GM21825 (cell line): ENCODE data around the gene INHBC.
"Not testable (repeated sequence)": the region's sequence is repeated elsewhere in the genome, so short reads cannot be mapped to it uniquely, and the experiment has no call there.

Source experiments
- ATAC-seq: cut with Tn5 transposase; IDR thresholded peaks from one replicate; pipeline ENCODE4 v1.9.1; 2021; ENCODE audit warnings: mild to moderate bottlenecking, moderate library complexity; ENCODE audit not compliant: unreplicated experiment

Gene INHBC, protein sequence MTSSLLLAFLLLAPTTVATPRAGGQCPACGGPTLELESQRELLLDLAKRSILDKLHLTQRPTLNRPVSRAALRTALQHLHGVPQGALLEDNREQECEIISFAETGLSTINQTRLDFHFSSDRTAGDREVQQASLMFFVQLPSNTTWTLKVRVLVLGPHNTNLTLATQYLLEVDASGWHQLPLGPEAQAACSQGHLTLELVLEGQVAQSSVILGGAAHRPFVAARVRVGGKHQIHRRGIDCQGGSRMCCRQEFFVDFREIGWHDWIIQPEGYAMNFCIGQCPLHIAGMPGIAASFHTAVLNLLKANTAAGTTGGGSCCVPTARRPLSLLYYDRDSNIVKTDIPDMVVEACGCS

DNA sequence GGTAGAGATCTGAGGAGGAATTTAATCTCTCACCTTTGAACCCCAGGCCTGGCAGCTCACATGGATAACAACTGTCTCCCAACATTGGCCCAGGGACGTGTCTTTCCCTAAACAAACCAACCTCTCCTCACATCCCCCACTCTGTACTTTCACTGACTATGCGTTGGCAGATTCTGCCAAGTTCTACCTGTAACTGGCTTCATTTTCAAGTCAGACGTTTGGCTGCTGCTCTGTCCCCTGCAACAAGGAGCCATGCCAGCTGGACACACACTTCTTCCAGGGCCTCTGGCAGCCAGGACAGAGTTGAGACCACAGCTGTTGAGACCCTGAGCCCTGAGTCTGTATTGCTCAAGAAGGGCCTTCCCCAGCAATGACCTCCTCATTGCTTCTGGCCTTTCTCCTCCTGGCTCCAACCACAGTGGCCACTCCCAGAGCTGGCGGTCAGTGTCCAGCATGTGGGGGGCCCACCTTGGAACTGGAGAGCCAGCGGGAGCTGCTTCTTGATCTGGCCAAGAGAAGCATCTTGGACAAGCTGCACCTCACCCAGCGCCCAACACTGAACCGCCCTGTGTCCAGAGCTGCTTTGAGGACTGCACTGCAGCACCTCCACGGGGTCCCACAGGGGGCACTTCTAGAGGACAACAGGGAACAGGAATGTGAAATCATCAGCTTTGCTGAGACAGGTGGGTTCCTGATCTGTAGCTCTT lies at the start of gene INHBC:
Gene INHBC, plus strand, starts transcription at position 268 of the 707 bp plus-strand sequence. Its CDS starts 103 bp downstream, at position 371.
- no peak for ATAC-seq

DNA sequence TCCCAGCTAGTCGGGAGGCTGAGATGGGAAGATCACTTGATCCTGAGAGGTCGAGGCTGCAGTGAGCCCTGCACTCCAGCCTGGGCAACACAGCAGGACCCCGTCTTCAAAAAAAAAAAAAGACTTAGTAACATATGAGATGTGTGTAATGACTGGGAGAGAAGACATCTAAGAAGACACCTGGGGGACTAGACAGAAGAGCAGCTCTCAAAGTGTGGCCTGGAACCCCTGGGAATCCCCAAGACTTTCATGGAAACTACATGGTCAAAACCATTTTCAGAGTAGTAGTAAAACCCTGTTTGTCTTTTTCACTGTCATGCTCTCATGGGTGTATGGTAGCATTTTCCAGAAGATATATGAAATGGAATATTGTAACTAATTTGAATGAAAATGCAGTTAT lies 49.0 kb upstream of the INHBC start:
- no peak for ATAC-seq

DNA sequence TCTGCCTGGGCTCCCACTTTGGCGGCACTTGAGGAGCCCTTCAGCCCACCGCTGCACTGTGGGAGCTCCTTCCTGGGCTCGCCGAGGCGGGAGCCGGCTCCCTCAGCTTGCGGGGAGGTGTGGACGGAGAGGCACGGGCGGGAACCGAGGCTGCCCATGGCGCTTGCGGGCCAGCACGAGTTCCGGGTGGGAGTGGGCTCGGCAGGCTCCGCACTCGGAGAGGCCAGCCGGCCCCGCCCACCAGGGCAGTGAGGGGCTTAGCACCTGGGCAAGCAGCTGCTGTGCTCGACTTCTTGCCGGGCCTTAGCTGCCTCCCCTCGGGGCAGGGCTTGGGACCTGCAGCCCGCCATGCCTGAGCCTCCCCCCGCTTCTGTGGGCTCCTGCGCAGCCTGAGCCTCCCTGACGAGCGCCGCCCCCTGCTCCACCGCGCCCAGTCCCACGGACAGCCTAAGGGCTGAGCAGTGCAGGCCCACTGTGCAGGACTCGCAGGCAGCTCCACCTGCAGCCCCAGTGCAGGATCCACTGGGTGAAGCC lies 48.3 kb upstream of the INHBC start:
- no peak for ATAC-seq

DNA sequence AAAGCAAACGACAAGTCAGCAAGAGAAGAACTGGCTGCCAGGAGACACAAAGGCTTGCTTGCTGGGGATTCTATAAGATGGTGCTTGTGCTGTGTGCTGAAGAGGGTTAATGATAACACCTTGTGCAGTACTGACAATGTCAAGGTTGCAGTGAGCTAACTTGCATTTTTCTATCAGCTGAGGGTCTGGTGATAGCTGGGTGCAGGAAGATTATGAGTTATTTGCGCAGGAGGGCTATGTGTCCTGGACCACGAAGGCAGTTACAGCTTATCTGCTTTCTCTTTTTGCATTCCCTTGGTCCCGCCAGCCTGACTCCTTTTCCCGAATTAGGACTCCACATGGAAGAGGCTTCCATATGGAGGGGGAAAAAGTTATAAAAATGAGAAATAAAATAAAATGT lies 46.2 kb upstream of the INHBC start:
- ATAC-seq: no peak

DNA sequence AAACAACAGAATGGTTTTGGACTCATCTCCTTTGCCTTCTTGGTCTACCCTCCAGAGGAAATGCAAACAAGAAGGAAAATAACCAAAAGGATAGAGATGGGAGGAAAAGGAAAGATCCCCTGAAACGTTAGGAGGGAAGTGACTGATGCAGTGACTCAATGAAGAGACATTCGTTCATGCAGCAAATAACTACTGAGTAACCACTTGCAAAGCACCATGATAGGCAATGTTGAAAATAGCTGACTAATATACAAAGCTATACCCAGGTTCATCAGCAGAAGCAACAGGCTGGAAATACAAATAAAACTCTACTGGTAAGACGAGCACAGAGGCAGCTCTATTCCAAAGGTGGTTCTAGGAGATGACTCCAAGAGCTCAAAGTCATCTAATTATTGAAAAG lies 45.6 kb upstream of the INHBC start:
- ATAC-seq: no peak

DNA sequence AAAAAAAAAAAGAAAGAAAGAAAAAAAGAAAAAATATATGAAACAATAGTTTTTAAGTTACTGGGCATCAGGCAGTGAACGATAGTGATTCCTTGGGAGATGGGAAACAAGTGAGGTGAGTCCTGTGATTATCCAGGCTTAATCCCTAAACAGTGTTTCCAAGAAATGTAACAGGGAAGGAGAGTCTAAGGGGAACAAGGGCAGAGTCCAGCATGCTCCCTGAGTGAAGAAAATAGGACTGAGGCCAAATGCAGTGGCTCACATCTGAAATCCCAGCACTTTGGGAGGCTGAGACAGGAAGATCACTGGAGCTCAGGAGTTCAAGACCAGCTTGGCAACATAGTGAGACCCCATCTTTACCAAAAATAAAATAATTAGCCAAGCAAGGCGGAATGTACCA lies 44.4 kb upstream of the INHBC start:
- ATAC-seq: no peak

DNA sequence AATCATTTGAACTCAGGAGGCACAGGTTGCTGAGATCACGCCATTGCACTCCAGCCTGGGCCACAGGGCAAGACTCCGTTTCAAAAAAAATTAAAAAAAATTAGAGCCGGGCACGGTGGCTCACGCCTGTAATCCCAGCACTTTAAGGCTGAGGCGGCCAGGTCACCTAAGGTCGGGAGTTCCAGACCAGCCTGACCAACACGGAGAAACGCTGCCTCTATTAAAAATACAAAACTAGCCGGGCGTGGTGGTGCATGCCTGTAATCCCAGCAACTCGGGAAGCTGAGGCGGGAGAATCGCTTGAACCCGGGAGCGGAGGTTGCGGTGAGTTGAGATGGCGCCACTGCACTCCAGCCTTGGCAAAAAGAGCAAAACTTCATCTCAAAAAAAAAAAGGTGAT lies 39.5 kb upstream of the INHBC start:
- no peak for ATAC-seq

DNA sequence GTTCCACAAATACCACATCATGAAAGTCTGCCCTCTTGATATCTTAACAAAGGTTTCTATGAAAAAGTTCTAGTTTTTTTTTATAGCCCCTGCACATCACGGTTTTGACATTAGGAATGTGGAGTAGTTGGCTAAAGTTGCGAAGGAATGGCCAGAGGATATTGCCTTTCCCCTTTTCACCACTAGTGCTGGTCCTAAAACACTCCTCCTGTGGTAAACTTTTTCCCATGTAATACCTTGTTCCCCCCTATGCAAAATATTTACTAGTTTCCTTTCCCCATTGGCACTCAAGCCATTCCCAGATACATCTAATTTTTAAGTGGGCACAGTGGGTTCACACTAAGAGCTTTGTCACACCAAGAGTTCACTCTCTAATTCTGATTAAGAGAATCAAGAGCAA lies 37.1 kb upstream of the INHBC start:
- ATAC-seq: no peak

DNA sequence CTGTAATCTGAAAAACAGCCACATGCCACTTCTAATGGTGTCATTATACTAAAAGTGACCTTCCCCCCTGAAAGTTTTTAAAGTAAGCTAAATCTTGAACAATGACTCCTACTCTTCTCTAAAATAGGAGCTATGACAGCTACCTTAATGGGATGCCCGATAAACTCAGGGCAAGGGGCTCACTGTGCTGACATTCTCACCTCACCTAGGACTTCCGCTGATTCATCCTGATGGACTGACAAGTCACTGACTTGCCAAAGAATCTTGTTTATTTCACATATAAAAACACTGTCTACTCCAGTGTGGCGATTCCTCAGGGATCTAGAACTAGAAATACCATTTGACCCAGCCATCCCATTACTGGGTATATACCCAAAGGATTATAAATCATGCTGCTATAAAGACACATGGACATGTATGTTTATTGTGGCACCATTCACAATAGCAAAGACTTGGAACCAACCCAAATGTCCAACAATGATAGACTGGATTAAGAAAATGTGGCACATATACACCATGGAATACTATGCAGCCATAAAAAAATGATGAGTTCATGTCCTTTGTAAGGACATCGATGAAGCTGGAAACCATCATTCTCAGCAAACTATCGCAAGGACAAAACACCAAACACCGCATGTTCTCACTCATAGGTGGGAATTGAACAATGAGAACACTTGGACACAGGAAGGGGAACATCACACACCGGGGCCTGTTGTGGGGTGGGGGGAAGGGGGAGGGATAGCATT lies 34.7 kb upstream of the INHBC start:
- not testable (repeated sequence) for ATAC-seq

DNA sequence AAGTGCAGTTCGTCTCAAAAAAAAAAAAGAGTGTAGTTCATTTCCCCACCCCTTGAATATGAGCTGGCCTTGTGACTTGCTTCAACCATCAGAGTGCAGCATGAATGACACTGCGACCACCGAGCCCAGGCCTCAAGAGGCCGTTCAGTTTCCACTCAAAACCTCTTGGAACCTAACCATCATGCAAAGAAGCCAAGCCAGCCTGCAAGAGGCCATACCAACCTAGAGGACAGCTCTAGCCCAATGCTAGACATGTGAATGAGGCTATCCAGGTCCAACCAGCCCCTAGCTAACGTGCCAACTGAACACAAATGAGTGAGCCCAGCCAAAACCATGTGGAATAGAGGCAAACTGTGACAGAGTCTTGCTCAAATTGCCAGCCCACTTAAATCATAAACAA lies 33.4 kb upstream of the INHBC start:
- no peak for ATAC-seq

DNA sequence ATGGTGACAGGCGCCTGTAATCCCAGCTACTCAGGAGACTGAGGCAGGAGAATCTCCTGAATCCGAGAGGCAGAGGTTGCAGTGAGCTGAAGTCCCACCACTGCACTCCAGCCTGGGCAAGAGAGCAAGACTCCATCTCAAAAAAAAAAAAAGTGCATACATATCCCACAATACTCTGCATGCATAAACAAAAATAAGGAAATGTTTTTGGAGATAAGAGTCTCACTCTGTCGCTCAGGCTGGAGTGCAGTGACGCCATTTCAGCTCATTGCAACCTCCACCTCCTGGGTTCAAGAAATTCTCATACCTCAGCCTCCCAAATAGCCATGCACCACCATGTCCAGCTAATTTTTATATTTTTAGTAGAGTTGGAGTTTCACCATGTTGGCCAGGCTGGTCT lies 32.4 kb upstream of the INHBC start:
- ATAC-seq: not testable (repeated sequence)

DNA sequence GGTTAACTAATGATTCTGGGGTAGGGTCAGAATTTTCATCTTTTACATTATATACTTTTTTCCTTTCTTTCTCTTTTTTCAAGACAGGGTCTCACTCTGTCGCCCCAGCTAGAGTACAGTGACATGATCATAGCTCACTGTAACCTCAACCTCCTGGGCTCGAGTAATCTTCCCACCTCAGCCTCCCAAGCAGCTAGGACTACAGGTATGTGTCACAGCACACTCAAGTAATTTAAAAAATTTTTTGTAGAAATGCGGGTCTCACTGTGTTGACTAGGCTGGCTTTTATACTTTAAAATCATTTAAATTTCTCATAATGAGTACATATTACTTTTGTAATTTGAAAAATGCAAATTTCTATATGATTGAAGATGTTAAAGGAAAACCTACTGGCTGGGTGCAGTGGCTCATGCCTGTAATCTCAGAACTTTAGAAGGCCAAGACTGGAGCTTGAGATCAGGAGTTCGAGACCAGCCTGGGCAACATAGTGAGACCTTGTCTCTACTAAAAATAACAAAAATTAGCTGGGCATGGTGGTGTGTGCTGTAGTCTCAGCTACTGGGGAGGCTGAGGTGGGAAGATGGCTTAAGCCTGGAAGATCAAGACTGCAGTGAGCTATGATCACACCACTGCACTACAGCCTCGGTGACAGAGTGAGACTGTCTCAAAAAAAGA lies 29.5 kb upstream of the INHBC start:
- no peak for ATAC-seq

DNA sequence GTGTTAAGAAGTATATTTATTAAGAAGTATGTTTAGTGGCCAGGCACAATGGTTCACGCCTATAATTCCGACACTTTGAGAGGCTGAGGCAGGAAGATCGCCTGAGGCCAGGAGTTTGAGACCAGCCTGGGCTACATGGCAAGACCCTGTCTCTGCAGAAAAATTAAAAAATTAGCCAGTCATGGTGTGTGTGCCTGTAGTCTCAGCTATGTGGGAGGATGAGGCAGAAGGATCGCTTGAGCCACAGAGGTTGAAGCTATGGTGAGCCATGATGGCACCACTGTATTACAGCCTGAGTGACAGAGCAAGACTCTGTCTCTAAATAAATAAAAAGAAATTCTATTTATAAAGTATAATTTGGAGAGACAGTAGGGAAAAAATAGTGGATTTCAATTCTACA lies 24.1 kb upstream of the INHBC start:
- no peak for ATAC-seq

DNA sequence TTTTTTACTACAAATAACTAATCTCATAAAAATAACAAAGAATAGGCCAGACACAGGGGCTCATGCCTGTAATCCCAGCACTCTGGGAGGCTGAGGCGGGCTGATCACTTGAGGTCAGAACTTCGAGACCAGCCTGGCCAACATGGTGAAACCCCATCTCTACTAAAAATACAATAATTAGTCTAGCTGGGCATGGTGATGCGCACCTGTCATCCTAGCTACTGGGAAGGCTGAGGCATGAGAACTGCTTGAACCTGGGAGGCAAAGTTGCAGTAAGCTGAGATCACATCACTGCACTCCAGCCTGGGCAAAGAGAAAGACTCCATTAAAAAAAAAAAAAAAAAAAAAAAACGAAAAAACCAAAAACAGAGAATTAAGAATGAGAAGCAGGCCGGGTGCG lies 20.4 kb upstream of the INHBC start:
- ATAC-seq: not testable (repeated sequence)

DNA sequence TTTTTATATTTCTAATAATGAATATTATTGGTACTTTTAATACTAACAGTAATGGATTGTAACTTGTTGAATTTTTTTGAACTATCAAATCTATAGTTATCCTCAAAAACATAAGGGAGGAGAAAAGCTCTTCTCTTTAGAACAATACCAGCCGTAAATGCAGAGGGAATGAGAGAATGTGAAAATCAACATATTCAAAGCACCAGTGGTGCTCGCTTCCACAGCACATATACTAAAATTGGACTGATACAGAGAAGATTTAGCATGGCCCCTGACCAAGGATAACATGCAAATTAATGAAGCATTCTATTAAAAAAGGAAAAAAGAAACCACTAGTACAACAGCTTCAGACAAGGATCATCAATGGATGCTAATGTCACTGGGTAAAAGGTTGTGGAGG lies 19.5 kb upstream of the INHBC start:
- ATAC-seq: no peak

DNA sequence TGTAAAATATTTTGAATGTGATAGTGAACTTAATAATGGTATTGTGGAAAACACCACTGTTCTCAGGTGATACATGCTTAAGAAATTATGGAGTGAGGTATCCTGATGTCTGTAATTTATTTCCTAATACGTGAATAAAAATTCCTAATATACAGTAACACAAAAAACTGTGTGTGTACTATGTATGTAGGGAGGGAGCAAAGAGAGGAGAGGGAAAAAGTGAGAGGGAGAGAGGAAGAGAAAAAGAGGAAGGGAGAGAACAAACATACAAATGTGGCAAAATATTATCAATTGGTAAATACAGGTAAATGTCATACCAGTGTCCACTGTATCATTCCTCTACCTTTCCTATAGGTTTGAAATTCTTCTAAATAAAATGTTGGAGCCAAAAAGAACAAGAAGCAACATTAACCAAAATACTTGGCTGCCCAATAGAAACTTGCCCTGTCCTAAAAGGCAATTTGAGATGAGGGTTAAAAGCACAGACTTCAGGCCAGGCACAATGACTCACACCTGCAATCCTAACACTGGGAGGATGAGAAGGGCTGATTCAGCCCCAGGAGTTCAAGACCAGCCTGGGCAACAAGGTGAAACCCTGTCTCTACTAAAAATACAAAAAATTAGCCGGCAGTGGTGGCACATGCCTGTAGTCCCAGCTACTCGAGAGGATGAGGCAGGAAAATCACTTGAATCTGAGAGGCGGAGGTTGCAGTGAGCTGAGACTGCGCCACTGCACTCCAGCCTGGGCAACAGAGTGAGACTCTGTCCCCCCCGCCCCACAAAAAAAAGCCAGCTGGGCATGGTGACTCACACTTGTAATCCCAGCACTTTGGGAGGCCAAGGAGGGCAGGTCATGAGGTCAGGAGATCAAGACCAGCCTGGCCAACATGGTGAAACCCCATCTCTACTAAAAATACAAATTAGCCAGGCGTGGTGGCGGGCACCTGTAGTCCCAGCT lies 18.3 kb upstream of the INHBC start:
- no peak for ATAC-seq

DNA sequence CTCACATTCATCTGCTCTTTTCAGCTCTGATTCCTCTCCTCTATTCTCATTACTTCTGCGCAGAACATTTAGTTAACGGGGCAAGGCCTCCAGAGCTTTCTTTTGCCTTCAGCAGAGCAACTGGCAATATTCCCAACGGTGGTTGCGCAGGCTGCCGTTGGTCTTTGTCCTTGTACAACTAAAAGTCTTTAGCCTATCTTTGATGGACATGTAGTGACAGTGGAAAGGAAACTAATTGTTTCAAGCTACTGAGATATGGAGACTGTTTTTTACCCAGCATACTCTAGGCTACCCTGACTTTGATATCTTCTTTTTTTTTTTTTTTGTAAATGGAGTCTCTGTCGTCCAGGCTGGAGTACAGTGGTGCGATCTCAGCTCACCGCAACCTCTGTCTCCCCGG lies 16.3 kb upstream of the INHBC start:
- no peak for ATAC-seq

DNA sequence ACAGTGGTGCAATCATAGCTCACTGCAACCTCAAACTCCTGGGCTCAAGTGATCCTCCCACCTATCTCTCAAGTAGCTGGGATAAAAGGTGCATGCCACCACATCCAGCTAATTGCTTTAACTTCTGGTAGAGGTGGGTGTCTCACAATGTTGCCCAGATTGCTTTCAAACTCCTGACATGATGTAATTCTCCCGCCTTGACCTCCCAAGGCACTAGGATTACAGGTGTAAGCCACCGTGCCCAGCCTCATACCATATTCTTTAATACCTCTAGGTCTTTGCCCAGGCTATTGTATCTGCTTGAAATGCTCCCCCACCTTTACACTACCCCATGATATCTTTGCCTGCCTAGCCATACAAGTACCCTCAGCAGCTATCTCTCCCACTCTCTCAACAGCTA lies 15.1 kb upstream of the INHBC start:
- ATAC-seq: no peak

DNA sequence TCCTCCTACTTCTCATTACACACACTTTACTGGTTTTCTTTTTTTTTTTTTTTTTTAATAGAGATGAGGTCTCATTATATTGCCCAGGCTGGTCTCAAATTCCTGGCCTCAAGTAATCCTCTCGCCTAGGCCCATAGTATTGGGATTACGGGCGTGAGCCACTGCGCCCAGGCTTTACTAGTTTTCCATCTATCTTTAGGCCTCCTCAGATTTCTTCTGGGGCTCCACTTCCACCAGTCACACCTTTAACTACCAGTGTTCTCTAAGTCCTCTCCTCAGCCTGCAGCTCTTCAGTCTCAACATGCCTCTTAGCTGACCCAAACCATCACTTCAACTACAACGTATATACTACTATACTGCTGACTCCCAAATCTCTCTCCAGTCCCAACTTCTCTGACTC lies 14.1 kb upstream of the INHBC start:
- ATAC-seq: no peak

DNA sequence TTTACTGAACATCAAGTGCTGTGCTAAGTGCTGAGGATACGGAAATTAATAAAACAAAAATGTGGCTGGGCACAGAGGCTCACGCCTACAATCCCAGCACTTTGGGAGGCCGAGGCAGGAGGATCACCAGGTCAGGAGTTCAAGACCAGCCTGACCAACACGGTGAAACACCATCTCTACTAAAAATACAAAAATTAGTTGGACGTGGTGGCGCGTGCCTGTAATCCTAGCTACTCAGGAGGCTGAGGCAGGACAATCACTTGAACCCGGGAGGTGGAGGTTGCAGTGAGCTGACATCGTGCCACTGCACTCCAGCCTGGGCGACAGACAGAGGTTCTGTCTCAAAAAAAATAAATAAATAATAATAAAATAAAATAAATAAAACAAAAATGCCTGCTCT lies 7.6 kb upstream of the INHBC start:
- ATAC-seq: not testable (repeated sequence)
